ENCODE results near the gene LMX1A.

- no peak for TF ChIP-seq CTCF (IDR thresholded peaks at IDR 0.05; ENCODE audit: insufficient read depth, low read length)
- TF ChIP-seq, protein P1, sequence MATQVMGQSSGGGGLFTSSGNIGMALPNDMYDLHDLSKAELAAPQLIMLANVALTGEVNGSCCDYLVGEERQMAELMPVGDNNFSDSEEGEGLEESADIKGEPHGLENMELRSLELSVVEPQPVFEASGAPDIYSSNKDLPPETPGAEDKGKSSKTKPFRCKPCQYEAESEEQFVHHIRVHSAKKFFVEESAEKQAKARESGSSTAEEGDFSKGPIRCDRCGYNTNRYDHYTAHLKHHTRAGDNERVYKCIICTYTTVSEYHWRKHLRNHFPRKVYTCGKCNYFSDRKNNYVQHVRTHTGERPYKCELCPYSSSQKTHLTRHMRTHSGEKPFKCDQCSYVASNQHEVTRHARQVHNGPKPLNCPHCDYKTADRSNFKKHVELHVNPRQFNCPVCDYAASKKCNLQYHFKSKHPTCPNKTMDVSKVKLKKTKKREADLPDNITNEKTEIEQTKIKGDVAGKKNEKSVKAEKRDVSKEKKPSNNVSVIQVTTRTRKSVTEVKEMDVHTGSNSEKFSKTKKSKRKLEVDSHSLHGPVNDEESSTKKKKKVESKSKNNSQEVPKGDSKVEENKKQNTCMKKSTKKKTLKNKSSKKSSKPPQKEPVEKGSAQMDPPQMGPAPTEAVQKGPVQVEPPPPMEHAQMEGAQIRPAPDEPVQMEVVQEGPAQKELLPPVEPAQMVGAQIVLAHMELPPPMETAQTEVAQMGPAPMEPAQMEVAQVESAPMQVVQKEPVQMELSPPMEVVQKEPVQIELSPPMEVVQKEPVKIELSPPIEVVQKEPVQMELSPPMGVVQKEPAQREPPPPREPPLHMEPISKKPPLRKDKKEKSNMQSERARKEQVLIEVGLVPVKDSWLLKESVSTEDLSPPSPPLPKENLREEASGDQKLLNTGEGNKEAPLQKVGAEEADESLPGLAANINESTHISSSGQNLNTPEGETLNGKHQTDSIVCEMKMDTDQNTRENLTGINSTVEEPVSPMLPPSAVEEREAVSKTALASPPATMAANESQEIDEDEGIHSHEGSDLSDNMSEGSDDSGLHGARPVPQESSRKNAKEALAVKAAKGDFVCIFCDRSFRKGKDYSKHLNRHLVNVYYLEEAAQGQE (IDR thresholded peaks at IDR 0.05; ENCODE audit: insufficient replicate concordance, low read depth) = no peak
Observed at GRCh38 chr1:165296205-165296604, 60.3 kb downstream of the LMX1A start.
